HL-60 (cell line): ENCODE data around the gene CHST2.

Experiments
- POLR2AphosphoS5 ChIP-seq: IDR thresholded peaks from 2 replicates; pipeline ENCODE4 v1.6.1; 2012; ENCODE audit warnings: low read depth
- TF ChIP-seq, protein P1 (sequence below): IDR thresholded peaks from one replicate; pipeline ENCODE4 v1.5.1; 2011; ENCODE audit warnings: low read length, control low read depth, inconsistent platforms; ENCODE audit not compliant: insufficient read depth
- TF ChIP-seq, protein P2 (sequence below): IDR thresholded peaks from 2 replicates; pipeline ENCODE4 v1.6.1; 2012; ENCODE audit warnings: low read depth; ENCODE audit not compliant: insufficient replicate concordance

DNA sequence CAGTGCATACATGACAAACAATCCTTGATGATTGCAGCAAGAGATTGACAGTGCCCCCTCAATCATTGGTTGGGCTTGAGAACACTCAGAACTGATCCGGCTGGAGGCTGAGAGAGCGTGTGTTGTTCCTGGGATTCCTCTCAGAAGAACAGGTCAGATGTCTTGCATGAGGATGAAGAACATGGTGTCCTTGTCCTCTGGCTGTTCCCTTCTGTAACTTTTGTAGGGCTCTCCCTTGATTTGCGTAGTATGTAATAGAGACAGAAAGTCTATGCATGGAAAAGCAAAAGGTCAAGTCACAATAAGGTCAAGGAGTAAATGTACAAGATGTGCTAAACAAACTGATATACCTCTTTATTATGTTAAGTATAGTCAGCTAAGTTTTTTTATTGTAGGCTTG, 8.2 kb downstream of the CHST2 start:
- TF ChIP-seq POLR2AphosphoS5, result no peak
- TF ChIP-seq, protein P1, sequence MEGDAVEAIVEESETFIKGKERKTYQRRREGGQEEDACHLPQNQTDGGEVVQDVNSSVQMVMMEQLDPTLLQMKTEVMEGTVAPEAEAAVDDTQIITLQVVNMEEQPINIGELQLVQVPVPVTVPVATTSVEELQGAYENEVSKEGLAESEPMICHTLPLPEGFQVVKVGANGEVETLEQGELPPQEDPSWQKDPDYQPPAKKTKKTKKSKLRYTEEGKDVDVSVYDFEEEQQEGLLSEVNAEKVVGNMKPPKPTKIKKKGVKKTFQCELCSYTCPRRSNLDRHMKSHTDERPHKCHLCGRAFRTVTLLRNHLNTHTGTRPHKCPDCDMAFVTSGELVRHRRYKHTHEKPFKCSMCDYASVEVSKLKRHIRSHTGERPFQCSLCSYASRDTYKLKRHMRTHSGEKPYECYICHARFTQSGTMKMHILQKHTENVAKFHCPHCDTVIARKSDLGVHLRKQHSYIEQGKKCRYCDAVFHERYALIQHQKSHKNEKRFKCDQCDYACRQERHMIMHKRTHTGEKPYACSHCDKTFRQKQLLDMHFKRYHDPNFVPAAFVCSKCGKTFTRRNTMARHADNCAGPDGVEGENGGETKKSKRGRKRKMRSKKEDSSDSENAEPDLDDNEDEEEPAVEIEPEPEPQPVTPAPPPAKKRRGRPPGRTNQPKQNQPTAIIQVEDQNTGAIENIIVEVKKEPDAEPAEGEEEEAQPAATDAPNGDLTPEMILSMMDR, result no peak
- TF ChIP-seq, protein P2, sequence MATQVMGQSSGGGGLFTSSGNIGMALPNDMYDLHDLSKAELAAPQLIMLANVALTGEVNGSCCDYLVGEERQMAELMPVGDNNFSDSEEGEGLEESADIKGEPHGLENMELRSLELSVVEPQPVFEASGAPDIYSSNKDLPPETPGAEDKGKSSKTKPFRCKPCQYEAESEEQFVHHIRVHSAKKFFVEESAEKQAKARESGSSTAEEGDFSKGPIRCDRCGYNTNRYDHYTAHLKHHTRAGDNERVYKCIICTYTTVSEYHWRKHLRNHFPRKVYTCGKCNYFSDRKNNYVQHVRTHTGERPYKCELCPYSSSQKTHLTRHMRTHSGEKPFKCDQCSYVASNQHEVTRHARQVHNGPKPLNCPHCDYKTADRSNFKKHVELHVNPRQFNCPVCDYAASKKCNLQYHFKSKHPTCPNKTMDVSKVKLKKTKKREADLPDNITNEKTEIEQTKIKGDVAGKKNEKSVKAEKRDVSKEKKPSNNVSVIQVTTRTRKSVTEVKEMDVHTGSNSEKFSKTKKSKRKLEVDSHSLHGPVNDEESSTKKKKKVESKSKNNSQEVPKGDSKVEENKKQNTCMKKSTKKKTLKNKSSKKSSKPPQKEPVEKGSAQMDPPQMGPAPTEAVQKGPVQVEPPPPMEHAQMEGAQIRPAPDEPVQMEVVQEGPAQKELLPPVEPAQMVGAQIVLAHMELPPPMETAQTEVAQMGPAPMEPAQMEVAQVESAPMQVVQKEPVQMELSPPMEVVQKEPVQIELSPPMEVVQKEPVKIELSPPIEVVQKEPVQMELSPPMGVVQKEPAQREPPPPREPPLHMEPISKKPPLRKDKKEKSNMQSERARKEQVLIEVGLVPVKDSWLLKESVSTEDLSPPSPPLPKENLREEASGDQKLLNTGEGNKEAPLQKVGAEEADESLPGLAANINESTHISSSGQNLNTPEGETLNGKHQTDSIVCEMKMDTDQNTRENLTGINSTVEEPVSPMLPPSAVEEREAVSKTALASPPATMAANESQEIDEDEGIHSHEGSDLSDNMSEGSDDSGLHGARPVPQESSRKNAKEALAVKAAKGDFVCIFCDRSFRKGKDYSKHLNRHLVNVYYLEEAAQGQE, result no peak
